IPS-18c (cell line): ENCODE results near the gene SIN3A.

Experiments used
- H3K4me3 ChIP-seq: 2 replicates; pipeline ENCODE4 v1.7.0; 2013; ENCODE audit warnings: low read depth, mild to moderate bottlenecking, low read length, moderate library complexity; ENCODE audit not compliant: insufficient read depth
- H3K9me3 ChIP-seq: one replicate; pipeline ENCODE4 v1.6.1; 2013; ENCODE audit warnings: mild to moderate bottlenecking, low read length, moderate library complexity; ENCODE audit not compliant: control insufficient read depth, insufficient read depth

The SIN3A gene

DNA sequence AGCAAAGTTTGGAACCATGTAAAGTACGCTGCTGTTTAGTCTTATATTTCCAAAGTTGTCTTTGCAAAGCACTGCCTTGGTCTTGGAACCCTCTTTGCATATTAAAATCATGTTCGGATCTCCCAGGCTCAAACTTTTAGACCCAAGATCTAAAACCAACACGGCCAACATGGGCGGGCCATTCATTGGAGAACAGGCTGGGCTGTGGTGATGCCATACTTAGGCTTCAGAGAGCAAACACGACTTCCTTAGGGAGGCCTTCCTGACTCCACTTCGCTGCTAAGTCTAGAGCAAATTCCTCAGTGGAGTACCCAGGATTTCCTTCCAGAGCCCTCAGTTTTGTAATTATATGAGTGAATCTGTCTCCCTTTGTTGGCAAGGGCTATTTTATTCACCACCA lies 86.6 kb downstream of the SIN3A start:
- Histone ChIP-seq H3K4me3 (no peak overlapping the region), H3K9me3 (no peaks in the 10 kb centered on the region)

DNA sequence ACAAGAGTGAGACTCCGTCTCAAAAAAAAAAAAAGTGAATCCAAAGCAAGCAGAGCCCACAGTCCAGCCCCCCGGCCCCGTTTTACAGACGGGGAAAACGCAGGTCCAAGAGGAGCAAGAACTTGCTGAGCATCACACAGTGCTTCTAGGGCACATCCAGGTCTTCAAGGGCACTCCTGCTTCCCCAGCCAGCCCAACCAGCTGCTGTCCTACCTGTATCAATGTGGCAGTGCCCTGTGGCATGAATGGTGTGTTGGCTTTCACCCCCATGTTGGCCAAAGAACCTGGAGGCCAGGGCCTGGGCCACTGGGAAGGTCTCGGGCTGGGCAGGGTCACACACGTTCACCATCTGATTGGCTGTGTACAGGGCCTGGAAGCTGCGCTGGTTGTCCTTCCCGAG lies 87.7 kb downstream of the SIN3A start:
- Histone ChIP-seq H3K4me3 (no peak overlapping the region), H3K9me3 (no peaks in the 10 kb centered on the region)

DNA sequence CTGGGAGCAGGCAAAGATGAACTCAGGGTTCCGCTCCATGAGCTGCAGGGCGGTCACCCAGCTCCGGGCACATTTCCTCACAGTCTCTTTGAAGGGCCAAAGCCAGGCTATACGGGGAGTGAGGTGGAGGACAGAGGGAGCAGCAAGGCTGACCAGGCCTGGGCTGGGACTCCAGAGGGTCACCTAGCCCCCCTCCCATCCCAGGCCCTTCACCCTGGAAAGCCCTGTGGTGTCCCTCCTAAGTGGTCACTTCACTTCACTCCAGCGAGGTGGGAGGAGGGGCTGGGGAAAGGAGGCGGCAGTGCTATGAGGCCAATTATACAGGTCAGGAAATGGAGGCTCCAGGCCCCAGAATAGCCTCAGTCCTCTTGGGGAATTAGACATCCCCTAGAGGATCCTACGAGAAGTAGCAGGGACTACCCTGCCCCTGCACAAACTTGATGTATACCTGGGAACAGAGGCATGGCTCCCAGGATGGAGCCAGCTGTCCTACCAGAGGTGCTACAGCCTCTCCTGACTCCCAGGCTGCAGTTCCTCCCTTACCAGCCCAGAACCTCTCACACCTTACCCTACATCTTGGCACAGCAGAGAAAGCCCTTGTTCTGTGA lies 88.7 kb downstream of the SIN3A start:
- no peak overlapping the region for H3K4me3 ChIP-seq
- H3K9me3 ChIP-seq = no peaks in the 10 kb centered on the region

DNA sequence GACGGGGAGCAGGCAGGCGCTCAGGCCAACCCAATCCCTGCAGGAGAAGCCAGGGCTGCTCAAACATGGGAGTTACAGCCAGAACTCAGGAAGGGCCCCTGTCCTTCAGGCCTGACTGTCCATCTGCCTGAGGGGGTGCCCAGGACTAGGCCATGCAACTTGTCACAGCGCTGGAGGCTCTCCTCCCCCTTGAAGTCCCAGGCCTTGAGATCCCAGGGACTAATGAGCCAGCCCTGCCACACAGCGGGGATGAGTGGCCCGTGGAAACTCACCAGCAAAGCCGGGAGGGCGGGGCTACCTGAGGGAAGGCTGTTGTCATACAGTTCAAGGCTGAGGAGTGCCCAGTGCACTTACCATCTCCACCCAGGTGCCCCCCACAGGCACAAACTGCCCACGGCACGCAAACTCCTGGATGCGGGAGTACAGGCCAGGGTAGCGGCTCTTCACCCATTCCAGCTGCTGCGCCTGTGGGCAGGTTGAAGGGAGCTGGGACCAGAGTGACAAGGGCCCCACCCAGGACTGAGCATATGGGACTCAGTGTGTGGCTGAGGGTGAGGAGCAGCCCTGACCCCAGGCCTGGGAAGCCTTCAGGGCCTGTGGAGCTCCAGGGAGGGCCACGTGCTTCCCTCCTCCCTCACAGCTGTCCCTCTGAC lies 89.4 kb downstream of the SIN3A start:
- Histone ChIP-seq H3K9me3 (no peaks in the 10 kb centered on the region), H3K4me3 (no peak overlapping the region)

DNA sequence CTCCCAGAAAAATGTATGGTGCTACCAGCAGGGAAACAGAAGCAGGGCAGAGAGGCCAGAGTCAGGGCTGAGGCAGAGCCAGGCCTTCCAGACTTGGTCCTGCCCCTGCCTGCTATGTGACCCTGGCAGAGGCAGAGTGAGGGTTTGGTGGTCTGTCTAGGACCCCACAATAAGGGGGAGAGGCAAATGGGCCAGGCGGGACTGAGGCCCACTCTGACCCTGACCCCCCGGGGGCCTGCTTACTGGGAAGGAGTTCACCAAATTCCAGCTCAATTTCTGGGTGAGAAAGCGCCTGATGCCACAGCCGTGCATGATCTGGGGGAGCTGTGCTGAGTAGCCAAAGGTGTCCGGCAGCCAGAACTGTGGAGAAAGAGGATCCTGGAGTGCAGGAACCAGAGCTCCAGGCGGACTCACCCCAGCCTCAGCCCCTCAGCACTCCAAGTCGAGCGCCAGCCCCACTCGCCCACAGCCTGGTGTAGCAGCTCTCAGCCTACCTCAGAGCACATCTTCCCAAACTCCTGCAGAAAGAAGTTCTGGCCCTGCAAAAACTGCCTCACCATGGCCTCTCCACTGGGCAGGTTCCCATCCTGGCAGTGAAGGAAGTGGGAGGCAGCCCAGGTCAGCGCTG lies 90.0 kb downstream of the SIN3A start:
- Histone ChIP-seq H3K4me3 (no peak overlapping the region; the same call in 1 of the 2 replicates), H3K9me3 (no peaks in the 10 kb centered on the region)

DNA sequence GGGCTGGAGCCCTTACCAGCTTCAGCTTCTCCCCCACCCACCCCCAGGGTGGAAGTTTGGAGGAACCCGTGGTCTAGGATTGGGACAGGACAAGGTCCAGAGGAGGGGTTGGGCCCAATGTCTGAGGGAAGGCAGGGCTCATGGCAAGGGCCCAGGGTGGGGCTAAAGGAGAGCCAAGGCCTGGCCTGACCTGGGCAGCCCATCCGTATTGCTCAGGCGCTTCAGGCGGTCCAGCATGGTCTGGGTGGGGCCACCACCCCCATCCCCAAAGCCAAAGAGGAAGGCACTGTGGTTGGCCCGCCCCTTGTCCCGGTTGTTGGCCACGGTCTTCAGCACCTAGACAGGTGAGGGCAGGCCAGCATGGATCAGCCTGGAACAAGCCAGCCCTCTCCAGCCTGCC lies 90.6 kb downstream of the SIN3A start:
- H3K9me3 ChIP-seq = no peaks in the 10 kb centered on the region
- H3K4me3 ChIP-seq = no peak overlapping the region

DNA sequence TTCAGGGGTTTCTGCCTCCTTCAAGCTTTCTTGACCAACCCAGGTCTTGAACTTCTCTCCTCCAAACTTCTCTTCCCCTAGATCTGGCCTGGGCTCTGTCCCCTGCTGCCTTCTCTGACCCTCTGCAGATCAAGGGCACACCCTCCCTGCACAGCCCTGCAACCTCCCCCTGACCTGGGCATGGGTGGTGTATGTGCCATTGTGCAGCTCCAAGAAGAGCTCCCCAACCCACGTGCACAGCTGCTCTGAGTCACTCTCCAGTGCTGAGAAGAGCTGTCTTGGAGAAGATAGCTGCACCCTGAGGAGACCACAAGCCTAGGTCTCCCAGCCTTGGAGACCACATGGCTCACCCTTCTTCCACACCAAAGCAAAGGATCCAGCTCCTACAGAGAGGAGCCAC lies 91.1 kb downstream of the SIN3A start:
- H3K4me3 ChIP-seq = no peak overlapping the region
- no peaks in the 10 kb centered on the region for H3K9me3 ChIP-seq

DNA sequence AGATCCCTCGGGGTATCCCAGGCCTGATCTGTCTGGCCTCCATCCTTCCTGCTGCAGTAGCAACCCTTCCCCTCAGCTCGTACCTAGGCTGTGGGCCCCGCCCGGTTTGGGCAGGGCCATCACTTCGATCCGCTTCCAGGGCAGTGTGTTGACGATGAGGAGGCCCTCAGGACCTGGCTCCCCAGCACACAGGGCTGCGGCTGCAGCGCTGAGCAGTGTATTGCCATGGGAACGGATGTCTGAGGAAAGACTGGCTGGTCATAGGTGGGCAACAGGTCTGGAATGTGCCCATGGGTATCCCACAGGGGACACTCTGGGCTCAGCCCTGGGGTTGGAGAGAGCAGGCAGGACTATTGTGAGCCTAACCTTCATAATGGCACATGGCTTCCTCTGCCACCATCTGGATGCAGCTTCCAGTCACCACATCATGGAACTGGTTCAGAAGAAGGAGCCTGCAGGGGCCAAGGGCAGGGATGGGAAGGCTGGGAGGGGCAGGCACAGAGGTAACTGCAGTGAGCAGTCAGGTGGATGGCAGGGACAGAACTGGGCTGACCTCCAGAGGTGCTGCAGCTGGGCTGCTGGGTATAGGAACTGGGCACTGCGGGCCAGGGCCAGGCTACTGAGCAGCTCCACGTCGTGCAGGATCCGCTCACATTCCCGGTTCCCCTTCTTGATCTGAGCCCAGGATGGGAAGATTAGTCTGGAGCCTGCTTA lies 91.8 kb downstream of the SIN3A start:
- Histone ChIP-seq H3K4me3 (no peak overlapping the region), H3K9me3 (no peaks in the 10 kb centered on the region)

DNA sequence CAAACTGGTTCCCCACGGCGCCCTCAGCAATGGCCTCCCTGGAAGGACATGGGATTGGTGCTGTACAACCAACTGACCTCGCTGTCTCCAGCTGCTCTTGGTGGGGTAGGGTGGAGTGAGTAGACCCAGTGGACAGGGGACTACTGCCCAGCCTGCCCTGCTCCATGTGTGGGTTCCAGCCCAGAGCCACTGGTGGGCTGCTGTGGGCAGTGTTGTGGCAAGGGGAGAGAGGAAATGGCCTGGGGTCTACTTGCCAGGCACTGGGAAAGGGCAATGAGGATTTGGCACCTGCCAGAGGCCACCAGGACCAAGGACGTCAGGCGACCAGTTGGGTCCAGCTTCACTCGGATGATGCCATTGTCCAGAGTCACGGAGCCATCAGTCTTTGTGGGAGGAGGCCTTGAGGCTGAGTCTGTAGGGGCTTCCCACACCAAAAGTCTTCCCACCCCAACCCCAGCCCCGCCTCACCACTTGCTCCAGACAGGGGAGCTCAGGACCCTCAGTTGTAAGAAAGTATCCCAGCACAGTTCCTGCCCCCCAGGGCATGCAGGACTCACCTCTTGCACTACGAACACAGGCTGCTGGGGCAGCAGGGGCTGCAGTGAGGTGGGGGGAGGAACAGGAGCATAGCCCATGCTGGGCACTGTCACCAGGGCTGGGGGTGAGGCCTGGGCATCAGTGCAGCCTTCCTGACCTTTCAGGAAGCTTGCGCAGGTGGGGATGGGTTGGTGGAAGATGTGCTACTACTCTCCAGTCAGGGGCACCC lies 92.5 kb downstream of the SIN3A start:
- Histone ChIP-seq H3K4me3 (no peak overlapping the region), H3K9me3 (no peaks in the 10 kb centered on the region)

DNA sequence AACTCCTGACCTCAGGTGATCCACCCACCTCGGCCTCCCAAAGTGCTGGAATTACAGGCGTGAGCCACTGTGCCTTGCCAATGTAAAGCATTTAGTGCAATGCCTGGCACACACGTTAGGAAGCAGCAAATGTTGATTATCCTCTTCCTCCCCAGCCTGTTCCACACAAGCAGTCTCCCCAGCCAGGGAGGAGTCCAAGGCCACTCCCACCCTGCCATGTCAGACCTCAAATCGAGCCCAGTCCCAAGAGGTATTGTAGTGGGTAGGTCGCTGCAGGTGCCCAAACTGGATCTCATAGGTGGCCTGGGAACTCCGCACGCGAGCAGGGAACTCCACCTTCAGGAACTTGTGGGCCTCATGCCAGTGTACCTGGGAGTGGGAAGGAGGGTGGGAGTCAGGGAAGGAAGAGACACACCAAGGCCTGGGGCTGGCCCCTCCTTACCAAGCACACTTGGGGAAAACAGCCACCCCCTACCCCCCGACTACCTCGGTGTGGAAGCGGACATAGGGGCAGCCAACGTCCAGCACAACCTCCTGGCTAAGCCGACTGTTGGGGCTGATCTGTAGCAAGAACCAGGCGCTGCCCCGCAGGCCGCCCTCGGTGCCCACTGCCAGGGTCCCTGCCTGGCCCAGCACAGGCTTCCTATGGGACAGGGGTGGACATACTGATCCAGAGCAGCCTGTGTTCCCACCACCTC lies 93.4 kb downstream of the SIN3A start:
- Histone ChIP-seq H3K9me3 (no peaks in the 10 kb centered on the region), H3K4me3 (no peak overlapping the region)

DNA sequence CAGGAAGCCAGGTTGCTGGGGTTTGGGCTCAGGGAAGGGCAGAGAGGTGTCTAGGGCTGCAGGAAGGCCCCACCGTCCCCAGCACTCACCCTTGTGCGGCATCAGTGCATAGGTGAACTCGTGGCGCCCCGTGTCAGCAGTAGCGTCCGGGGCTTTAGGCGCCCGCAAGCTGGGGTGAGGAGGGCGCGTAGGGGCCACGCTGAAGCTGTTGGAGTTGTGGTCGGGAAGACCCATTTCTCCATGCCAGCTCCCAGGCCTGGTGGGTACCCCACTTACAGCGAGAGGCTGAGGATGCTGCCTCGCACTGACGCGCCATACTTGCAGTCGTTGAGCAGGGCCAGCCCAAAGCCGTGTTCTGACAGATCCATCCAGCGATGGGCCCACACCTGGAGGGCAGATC lies 95.0 kb downstream of the SIN3A start:
- Histone ChIP-seq H3K9me3 (no peaks in the 10 kb centered on the region), H3K4me3 (no peak overlapping the region)

DNA sequence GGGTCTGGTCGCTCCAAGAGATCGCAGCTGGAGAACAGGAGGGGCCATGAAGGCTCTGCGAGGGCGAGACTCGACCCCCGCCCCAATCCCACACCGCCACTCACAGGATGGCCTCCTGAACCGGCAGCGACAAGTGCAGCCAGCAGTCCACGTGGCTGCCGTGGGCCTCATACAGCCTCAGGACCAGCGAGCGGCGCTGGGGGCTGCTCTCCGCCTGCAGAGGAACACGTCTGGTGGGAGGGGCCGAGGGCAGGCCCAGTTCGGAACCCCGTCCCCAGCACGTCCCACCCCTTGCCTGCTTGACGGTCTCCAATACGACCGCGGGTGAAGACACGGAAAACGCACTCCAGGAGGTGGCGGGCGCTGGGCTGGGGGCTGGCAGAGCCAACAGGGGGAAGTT lies 95.5 kb downstream of the SIN3A start:
- no peak overlapping the region for H3K4me3 ChIP-seq
- no peaks in the 10 kb centered on the region for H3K9me3 ChIP-seq

DNA sequence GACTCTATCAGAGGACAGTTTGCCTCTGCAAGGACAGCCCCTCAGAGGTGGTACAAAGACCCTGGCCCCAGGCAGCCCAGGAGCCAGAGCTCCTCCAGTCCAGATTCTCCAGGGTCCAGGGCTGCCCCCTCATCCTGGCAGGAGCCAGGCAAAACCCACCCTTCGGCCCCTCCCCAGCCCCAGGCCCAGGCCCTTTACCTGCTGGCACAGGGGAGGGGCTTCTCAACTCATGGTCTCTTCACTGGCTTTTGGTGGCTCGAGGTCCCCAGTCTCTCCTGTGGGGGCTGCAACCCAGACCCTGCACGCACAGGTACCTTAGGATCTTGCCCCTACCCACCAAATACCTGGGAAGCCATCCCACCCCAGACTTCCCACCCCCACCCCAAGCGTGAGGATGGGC lies 96.1 kb downstream of the SIN3A start:
- Histone ChIP-seq H3K9me3 (no peaks in the 10 kb centered on the region), H3K4me3 (no peak overlapping the region)

DNA sequence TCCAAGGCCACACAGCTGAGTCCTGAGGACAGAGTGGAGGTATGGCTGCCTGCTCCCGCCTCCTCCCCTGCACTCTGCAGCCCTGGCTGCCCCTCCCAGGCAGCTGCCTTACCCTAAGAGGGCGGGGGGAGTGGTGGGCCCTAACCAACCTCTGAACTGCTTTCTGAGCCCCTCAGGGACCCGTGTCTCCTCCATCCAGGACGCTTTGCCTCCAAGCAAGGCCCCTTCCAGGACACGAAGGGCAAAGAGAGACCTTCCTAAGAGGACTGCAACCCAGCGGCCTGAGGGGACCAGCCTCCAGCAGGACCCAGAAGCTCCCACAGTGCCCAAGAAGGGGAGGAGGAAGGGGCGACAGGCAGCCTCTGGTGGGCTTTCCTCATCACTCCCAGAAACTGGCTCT lies 97.0 kb downstream of the SIN3A start:
- H3K9me3 ChIP-seq = no peaks in the 10 kb centered on the region
- no peak overlapping the region for H3K4me3 ChIP-seq

DNA sequence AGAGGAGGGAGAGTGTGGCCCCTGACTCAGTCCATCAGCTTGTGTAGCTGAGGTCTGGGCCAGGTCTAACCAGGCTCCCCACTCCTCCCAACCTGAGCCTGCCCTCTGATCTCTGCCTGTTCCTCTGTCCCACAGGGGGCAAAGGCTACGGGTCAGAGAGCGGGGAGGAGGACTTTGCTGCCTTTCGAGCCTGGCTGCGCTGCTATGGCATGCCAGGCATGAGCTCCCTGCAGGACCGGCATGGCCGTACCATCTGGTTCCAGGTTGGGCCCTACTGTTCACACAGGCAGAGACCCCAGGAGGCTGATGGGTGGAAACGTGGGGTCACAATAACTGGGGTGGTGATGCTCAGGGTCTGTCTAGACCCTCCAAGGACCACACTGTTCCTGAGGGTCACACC lies 97.9 kb downstream of the SIN3A start:
- Histone ChIP-seq H3K4me3 (no peak overlapping the region), H3K9me3 (no peaks in the 10 kb centered on the region)

DNA sequence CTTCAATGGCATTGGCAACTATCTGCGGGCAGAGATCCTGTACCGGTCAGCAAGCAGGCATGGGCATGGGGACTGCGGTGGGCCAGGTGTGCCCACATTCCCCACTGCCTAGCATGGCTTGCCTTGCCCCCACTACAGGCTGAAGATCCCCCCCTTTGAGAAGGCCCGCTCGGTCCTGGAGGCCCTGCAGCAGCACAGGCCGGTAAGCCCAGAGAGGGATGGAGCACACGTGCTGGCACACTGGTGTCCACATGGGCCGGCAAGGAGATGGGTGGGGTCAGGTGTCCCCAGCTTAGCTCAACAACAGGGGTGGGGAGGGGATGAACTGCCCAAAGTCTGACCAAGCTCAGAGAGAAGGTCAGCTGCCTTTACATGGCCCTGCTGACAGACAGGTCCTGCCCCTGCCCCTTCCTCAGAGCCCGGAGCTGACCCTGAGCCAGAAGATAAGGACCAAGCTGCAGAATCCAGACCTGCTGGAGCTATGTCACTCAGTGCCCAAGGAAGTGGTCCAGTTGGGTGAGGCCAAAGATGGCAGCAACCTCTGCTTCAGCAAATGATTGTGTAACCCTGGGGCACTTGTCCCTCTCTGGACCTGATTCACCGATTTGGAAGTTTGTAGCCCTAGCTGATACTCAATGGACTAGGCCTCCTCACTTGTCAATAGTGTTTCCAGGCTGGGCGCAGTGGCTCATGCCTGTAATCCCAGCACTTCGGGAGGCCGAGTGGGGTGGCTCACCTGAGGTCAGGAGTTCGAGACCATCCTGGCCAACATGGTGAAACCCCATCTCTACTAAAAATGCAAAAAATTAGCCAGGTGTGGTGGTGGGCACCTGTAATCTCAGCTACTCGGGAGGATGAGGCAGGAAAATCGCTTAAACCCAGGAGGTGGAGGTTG lies 99.1 kb downstream of the SIN3A start:
- Histone ChIP-seq H3K4me3 (no peak overlapping the region), H3K9me3 (no peaks in the 10 kb centered on the region)
